Keratinocyte (primary cell): ENCODE results near the gene HSD17B14. TPM values are rescaled to one million over a fixed set of nuclear protein-coding genes. Genes with fewer than 3 reads are reported as not detected.

Experiments
- DNase-seq: peaks from one replicate; pipeline ENCODE4 v3.0.0-alpha.2; 2011; ENCODE audit warnings: low read depth, missing footprints, low spot score
- FAIRE-seq: peaks from 2 replicates; lab custom pipeline; 2011; peaks lifted over from hg19 to GRCh38; lab: Jason Lieb, UNC
- H2AFZ ChIP-seq: 2 replicates; pipeline ENCODE4 v1.6.0; 2012; ENCODE audit warnings: low read length, control low read depth, inconsistent platforms; ENCODE audit not compliant: control insufficient read depth
- H3K27ac ChIP-seq: 2 replicates; pipeline ENCODE4 v1.5.1; 2011; ENCODE audit warnings: low read length; ENCODE audit not compliant: control insufficient read depth, insufficient read depth
- H3K27me3 ChIP-seq: 3 replicates; pipeline ENCODE4 v1.6.0; 2011; ENCODE audit warnings: low read length; ENCODE audit not compliant: control insufficient read depth, insufficient read depth; ENCODE audit errors: extremely low read depth
- H3K36me3 ChIP-seq, 2 experiments: 2 replicates in 1 of 2; 3 replicates in 1 of 2; pipeline ENCODE4 v1.5.1; 2011; ENCODE audit warnings: low read length in 2 of 2, mild to moderate bottlenecking in 1 of 2; ENCODE audit not compliant: control insufficient read depth in 2 of 2, insufficient read depth in 2 of 2; ENCODE audit errors: extremely low read depth in 1 of 2
- H3K4me1 ChIP-seq: 3 replicates; pipeline ENCODE4 v1.5.1; 2011; ENCODE audit warnings: low read length; ENCODE audit not compliant: control insufficient read depth, insufficient read depth; ENCODE audit errors: extremely low read depth
- H3K4me2 ChIP-seq: 3 replicates; pipeline ENCODE4 v1.6.0; 2011; ENCODE audit warnings: low read depth, low read length; ENCODE audit not compliant: control insufficient read depth, insufficient read depth; ENCODE audit errors: extremely low read depth
- H3K4me3 ChIP-seq, 3 experiments: fragments of 200-600 bp in 1 of 3; sonication (generic) in 1 of 3; 2 replicates in 2 of 3; 3 replicates in 1 of 3; pipeline ENCODE4 v1.5.1; 2011 to 2016; ENCODE audit warnings: low read length in 3 of 3, mild to moderate bottlenecking in 3 of 3, control low read depth in 2 of 3, inconsistent platforms in 1 of 3, low read depth in 1 of 3, mixed read lengths in 1 of 3, mixed run types in 1 of 3, moderate library complexity in 1 of 3; ENCODE audit not compliant: control insufficient read depth in 2 of 3, insufficient read depth in 2 of 3; ENCODE audit errors: extremely low read depth in 1 of 3
- H3K79me2 ChIP-seq: 2 replicates; pipeline ENCODE4 v1.6.0; 2012; ENCODE audit warnings: low read length; ENCODE audit not compliant: control insufficient read depth, insufficient read depth
- H3K9ac ChIP-seq: 3 replicates; pipeline ENCODE4 v1.6.0; 2011; ENCODE audit warnings: low read length; ENCODE audit not compliant: control insufficient read depth, insufficient read depth; ENCODE audit errors: extremely low read depth
- H3K9me1 ChIP-seq: 3 replicates; pipeline ENCODE4 v1.6.0; 2011; ENCODE audit warnings: low read length; ENCODE audit not compliant: control insufficient read depth, insufficient read depth; ENCODE audit errors: extremely low read depth
- H3K9me3 ChIP-seq: 2 replicates; pipeline ENCODE4 v1.5.1; 2012; ENCODE audit warnings: low read depth, low read length; ENCODE audit not compliant: control insufficient read depth
- H4K20me1 ChIP-seq: 3 replicates; pipeline ENCODE4 v1.6.0; 2011; ENCODE audit warnings: low read length; ENCODE audit not compliant: control insufficient read depth, insufficient read depth; ENCODE audit errors: extremely low read depth
- CTCF ChIP-seq, 3 experiments: IDR thresholded peaks in 1 of 3; conservative IDR thresholded peaks in 1 of 3; optimal IDR thresholded peaks in 1 of 3; 2 replicates in 2 of 3; 3 replicates in 1 of 3; pipeline versions ENCODE3 to v1.5.1; 2011; ENCODE audit warnings: low read length in 3 of 3, mild to moderate bottlenecking in 3 of 3, moderate library complexity in 2 of 3, control low read depth in 1 of 3, inconsistent platforms in 1 of 3; ENCODE audit not compliant: insufficient read depth in 2 of 3; ENCODE audit errors: extremely low read depth in 1 of 3
- EZH2 ChIP-seq: IDR thresholded peaks from one replicate; pipeline ENCODE4 v1.6.1; 2012; ENCODE audit warnings: inconsistent platforms, mild to moderate bottlenecking, low read length, moderate library complexity
- dilution Hi-C: fragments of 300-500 bp; cut with MboI; formaldehyde crosslinking; loops from one replicate; pipeline ENCODE4 v1.7.0; 2020; ENCODE audit warnings: low sequenced_read_pairs; ENCODE audit not compliant: extremely low pct_ligation_motif_present
- polyA plus RNA-seq, 5 experiments: library from polyadenylated mRNA; depleted of rRNA in 3 of 5; stranded (reverse) in 3 of 5; stranded (forward) in 1 of 5; unstranded in 1 of 5; fragments of >200 nt; gene quantifications; 1 replicate in 1 of 5; 2 replicates in 3 of 5; 3 replicates in 1 of 5; pipeline versions ENCODE4 v1.2.1 to v1.2.3, GENCODE V29; 2011 to 2012; ENCODE audit warnings: missing spikeins in 2 of 5, low read depth in 1 of 5, low replicate concordance in 1 of 5

HSD17B14 gene
- polyA plus RNA-seq, 1 donor (not counting 4 experiments of a cell fraction or from before 2014, with no cell fraction given): 0.92 TPM

GRCh38 chr19:48784527-48784926, 51.8 kb downstream of the HSD17B14 start:
- Histone ChIP-seq H3K4me3 (no peak overlapping the region), H3K9ac (no peak overlapping the region), H3K4me2 (no peak overlapping the region), H3K9me1 (no peaks in the 10 kb centered on the region), H4K20me1 (no peaks in the 10 kb centered on the region), H3K9me3 (no peaks in the 10 kb centered on the region), H3K27me3 (no peaks in the 10 kb centered on the region), H3K27ac (no peak overlapping the region), H3K4me1 (peaks cover 8% of the 10 kb centered on the region), H3K36me3 (no peaks in the 10 kb centered on the region), H2AFZ (no peak overlapping the region), H3K79me2 (no peaks in the 10 kb centered on the region)
- no peak for TF ChIP-seq CTCF (optimal IDR thresholded peaks at IDR 0.05 in 1 of 3, IDR thresholded peaks at IDR 0.05 in 1 of 3, conservative IDR thresholded peaks at IDR 0.05 in 1 of 3; ENCODE audit: extremely low read depth in 1 of 3, insufficient read depth in 2 of 3, low read length in 3 of 3)
- no peak for TF ChIP-seq EZH2
- no peak for FAIRE-seq
- no peak for DNase-seq
- dilution Hi-C loops: no loop called here

GRCh38 chr19:48780631-48781391, 55.5 kb downstream of the HSD17B14 start:
- Histone ChIP-seq H3K27me3 (no peaks in the 10 kb centered on the region), H3K9ac (no peak overlapping the region), H3K27ac (no peak overlapping the region), H3K9me3 (no peaks in the 10 kb centered on the region), H3K36me3 (no peaks in the 10 kb centered on the region), H3K9me1 (no peaks in the 10 kb centered on the region), H4K20me1 (no peaks in the 10 kb centered on the region), H2AFZ (no peak overlapping the region), H3K4me2 (no peak overlapping the region), H3K4me1 (no peaks in the 10 kb centered on the region), H3K79me2 (no peaks in the 10 kb centered on the region), H3K4me3 (no peak overlapping the region)
- no peak for FAIRE-seq
- dilution Hi-C loops: no loop called here
- TF ChIP-seq EZH2 (no peak), CTCF (optimal IDR thresholded peaks at IDR 0.05 in 1 of 3, IDR thresholded peaks at IDR 0.05 in 1 of 3, conservative IDR thresholded peaks at IDR 0.05 in 1 of 3; ENCODE audit: extremely low read depth in 1 of 3, insufficient read depth in 2 of 3, low read length in 3 of 3) (no peak)
- DNase-seq: no peak
